Muscle layer of duodenum (tissue), 2 donors: ENCODE results near the gene GDAP1L1.
A peak's percentile ranks its signal among the peaks of the same experiment; 100 is the strongest.
"Not testable (repeated sequence)": the region's sequence is repeated elsewhere in the genome, so short reads cannot be mapped to it uniquely, and the experiment has no call there.

Experiments
- H3K27ac ChIP-seq: one replicate; pipeline ENCODE4 v1.7.0; 2013; ENCODE audit warnings: mild to moderate bottlenecking, low read length
- H3K27me3 ChIP-seq: one replicate; pipeline ENCODE4 v1.7.0; 2013; ENCODE audit warnings: low read depth, mild to moderate bottlenecking, control low read depth, low read length
- H3K36me3 ChIP-seq, 2 donors: one replicate each; pipeline ENCODE4 v1.7.0; 2013; ENCODE audit warnings: low read length in 2 of 2, control low read depth in 1 of 2, mild to moderate bottlenecking in 1 of 2; ENCODE audit not compliant: insufficient read depth in 2 of 2, control insufficient read depth in 1 of 2
- H3K4me1 ChIP-seq, 2 donors: one replicate each; pipeline ENCODE4 v1.7.0; 2013; ENCODE audit warnings: low read length in 2 of 2, mild to moderate bottlenecking in 2 of 2, control low read depth in 1 of 2, moderate library complexity in 1 of 2; ENCODE audit not compliant: insufficient read depth in 2 of 2, control insufficient read depth in 1 of 2
- H3K4me3 ChIP-seq, 2 donors: one replicate each; pipeline ENCODE4 v1.7.0; 2013; ENCODE audit warnings: low read length in 2 of 2, low read depth in 1 of 2, mild to moderate bottlenecking in 1 of 2
- H3K9me3 ChIP-seq, 2 donors: one replicate each; pipeline ENCODE4 v1.7.0; 2013; ENCODE audit warnings: low read length in 2 of 2, control low read depth in 1 of 2, mild to moderate bottlenecking in 1 of 2; ENCODE audit not compliant: control insufficient read depth in 1 of 2
- donor health status: healthy.

Gene GDAP1L1

DNA sequence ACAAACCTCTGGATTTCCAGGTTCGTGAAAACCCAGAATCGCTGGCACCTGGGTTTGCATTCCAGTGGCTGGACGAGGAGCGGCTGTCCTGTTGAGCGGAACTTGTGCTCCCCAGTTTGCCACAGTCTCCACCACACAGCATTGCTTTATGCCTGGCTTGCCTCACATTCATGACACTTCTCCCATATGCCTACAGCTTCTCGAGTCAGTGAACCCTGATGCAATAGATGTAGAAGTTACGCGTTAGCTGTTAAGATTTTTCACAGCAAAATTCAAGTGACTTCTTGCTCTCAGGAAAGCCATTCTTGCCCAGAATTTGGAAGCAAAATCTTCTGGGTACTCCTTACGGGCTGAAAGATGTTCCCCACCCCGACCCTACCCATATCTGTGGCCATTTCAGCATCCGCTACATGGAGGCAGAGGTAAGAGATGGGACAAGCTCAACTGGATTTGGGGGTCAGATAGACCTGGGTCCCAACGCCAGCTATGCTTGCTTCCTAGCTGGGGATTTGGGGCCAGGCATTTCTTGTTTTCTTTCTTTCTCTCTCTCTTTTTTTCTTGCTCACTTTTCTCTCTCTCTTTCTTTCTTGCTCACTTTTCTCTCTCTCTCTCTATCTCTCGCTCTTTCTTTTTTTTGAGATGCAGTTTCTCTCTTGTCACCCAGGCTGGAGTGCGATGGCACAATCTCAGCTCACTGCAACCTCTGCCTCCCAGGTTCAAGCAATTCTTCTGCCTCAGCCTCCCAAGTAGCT is 12.4 kb upstream of the GDAP1L1 start:
- Histone ChIP-seq H3K4me1 (no peaks in the 10 kb centered on the region), H3K27me3 (no peaks in the 10 kb centered on the region), H3K4me3 (no peak overlapping the region), H3K9me3 (no peaks in the 10 kb centered on the region), H3K36me3 (no peaks in the 10 kb centered on the region), H3K27ac (no peak overlapping the region)

DNA sequence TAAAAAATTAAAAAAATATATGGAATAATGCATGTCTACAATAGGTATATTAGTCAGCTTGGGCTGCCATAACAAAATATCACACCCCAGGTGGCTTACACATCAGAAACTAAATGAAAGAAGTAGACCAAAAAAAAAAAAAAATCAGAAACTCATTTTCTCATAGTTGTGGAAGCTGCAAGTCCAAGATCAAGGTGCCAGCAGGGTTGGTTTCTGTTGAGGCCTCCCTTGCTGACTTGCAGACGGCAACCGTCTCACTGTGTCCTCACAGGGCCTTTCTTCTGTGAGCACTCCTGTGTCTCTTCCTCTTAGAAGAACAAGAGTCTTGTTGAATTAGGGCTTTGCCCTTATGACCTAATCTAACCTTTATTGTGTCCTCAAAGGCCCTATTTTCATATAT is 11.4 kb upstream of the GDAP1L1 start:
- no peaks in the 10 kb centered on the region for H3K4me1 ChIP-seq
- no peak overlapping the region for H3K4me3 ChIP-seq
- H3K27me3 ChIP-seq = no peaks in the 10 kb centered on the region
- no peaks in the 10 kb centered on the region for H3K9me3 ChIP-seq
- no peak overlapping the region for H3K27ac ChIP-seq
- H3K36me3 ChIP-seq = no peaks in the 10 kb centered on the region

GRCh38 chr20:44236840-44237239 is 10.3 kb upstream of the GDAP1L1 start:
- H3K36me3 ChIP-seq, H3K4me1 ChIP-seq, H3K4me3 ChIP-seq: not testable (repeated sequence)

GRCh38 chr20:44241796-44242195 is 5.3 kb upstream of the GDAP1L1 start:
- no peaks in the 10 kb centered on the region for H3K27me3 ChIP-seq
- no peaks in the 10 kb centered on the region for H3K4me1 ChIP-seq
- H3K27ac ChIP-seq = no peak overlapping the region
- H3K9me3 ChIP-seq = no peaks in the 10 kb centered on the region
- no peaks in the 10 kb centered on the region for H3K36me3 ChIP-seq
- no peak overlapping the region for H3K4me3 ChIP-seq

More at GRCh38 chr20:44236840-44237239, 10.3 kb upstream of the GDAP1L1 start:
- H3K27ac ChIP-seq, H3K9me3 ChIP-seq, H3K27me3 ChIP-seq: not testable (repeated sequence)

GRCh38 chr20:44245977-44246376 is 1.1 kb upstream of the GDAP1L1 start:
- no peaks in the 10 kb centered on the region for H3K9me3 ChIP-seq
- peaks cover 0 to 8% of the 10 kb centered on the region in 2 donors for H3K4me1 ChIP-seq
- H3K27ac ChIP-seq = no peak overlapping the region
- no peaks in the 10 kb centered on the region for H3K27me3 ChIP-seq
- no peaks in the 10 kb centered on the region for H3K36me3 ChIP-seq
- H3K4me3 ChIP-seq = no peak overlapping the region

DNA sequence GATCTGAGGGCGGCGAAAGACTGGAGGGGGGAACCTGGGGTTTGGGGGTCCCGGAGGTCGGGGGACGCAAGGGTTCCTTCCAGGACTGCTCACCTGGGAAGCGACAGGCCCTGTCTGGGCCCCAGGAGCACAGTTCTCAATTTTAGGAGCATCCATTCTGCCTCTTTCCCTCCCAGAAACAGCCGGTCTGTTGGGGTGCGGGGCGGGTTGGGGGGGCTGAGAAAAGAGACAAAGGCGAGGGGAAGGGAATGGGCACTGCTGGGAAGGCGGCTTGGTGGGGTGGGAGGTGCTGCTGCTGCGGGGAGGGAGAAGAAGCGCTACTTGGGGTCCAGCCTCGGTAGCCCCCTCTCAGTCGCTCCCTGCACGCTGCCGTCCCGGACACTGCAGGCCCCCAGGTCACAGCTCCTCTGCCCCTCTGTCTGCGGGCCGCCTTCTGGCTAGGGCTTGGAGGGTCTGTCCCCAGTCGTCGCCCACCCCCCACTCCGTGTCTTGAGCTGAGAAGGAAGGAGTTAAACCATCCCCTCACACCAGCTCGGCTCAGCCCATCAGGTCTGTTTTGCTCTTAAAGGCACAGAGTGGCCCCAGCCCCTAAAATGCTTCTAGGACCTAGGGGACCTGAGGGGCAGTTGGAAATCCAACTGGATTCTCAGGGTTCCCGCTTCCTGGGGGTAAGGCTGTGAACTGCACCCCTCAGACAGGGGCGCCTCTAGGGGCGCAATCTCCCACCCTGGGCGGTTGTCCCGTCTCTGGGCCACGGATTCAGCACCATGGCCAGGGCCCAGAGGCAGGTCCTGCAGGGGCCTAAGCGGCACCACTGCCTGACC is 690 bp downstream of the GDAP1L1 start:
- H3K27me3 ChIP-seq = no peaks in the 10 kb centered on the region
- H3K9me3 ChIP-seq = no peaks in the 10 kb centered on the region
- H3K36me3 ChIP-seq = no peaks in the 10 kb centered on the region
- H3K27ac ChIP-seq = no peak overlapping the region
- peak overlapping the region in 1 of 2 donors; percentile 53 for H3K4me3 ChIP-seq
- H3K4me1 ChIP-seq = peaks cover 0 to 8% of the 10 kb centered on the region in 2 donors

DNA sequence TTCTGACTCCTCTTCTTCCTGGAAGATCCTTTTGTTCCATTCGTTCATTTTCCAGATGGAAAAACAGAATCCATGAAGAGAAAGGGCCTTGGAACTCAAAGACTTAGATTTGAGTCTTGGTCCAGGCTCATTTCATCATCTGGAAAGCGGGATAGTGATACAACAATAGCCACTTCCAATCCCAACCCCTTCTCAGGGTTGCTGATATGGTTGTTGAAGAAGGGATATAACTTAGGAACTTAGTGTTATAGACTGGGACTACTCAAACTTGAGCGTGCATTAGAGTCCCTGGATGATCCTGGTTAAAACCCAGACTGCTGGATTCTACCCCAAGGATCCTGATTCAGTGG is 1.3 kb downstream of the GDAP1L1 start:
- Histone ChIP-seq H3K27me3 (no peaks in the 10 kb centered on the region), H3K27ac (no peak overlapping the region), H3K36me3 (no peaks in the 10 kb centered on the region), H3K4me3 (no peak overlapping the region), H3K9me3 (no peaks in the 10 kb centered on the region), H3K4me1 (peaks cover 0 to 8% of the 10 kb centered on the region in 2 donors)

DNA sequence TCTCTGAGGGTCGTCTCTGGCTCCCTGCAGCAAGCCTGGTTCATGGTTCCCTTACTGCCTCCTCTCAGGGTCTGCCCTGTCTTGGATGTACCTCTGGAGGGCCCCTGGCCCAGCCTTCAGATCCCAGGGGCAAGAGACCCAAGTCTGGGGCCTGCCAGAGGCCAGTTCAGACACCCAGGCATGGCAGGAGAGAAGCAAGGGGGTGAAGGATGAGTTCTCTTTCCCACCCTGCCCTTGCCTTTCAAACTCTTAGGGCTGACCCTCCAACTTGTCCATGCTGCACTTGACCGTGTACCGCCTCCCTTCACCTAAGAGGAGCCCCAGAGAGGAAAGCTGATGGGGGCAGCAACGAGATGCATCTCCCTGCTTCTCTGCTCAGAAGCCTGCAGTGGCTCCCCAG is 4.2 kb downstream of the GDAP1L1 start:
- Histone ChIP-seq H3K4me3 (no peak overlapping the region), H3K27ac (no peak overlapping the region), H3K4me1 (peaks cover 0 to 8% of the 10 kb centered on the region in 2 donors), H3K27me3 (no peaks in the 10 kb centered on the region), H3K9me3 (no peaks in the 10 kb centered on the region), H3K36me3 (no peaks in the 10 kb centered on the region)

GRCh38 chr20:44253528-44253927 is 6.4 kb downstream of the GDAP1L1 start:
- Histone ChIP-seq H3K27me3 (no peaks in the 10 kb centered on the region), H3K4me1 (no peaks in the 10 kb centered on the region), H3K27ac (no peak overlapping the region), H3K4me3 (no peak overlapping the region), H3K9me3 (no peaks in the 10 kb centered on the region), H3K36me3 (no peaks in the 10 kb centered on the region)

GRCh38 chr20:44254073-44254472 is 7.0 kb downstream of the GDAP1L1 start:
- no peaks in the 10 kb centered on the region for H3K36me3 ChIP-seq
- no peaks in the 10 kb centered on the region for H3K4me1 ChIP-seq
- no peaks in the 10 kb centered on the region for H3K27me3 ChIP-seq
- H3K4me3 ChIP-seq = no peak overlapping the region
- no peaks in the 10 kb centered on the region for H3K9me3 ChIP-seq
- no peak overlapping the region for H3K27ac ChIP-seq

DNA sequence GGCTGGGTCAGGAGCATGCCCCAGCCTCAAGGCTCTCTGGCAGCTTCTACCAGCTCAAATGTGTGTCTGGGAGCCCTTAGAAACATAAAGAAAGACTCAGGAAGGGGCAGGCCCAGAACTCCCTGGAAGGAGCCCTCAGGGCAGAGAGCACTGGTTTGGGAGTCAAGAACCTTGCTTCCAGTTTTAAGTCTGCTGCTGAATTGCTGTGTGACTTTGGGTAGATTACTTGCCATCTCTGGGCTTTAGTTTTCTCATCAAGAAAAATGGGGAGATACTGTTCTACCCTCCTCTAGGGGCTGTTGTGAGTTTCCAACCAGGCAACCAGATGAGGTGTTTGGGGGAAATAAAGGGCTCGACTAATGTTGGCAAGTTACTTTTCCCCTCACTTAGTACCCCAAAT is 8.8 kb downstream of the GDAP1L1 start:
- H3K27ac ChIP-seq = no peak overlapping the region
- H3K4me3 ChIP-seq = no peak overlapping the region

More for the DNA sequence above, 8.8 kb downstream of the GDAP1L1 start:
- Histone ChIP-seq H3K27me3 (no peaks in the 10 kb centered on the region), H3K4me1 (no peaks in the 10 kb centered on the region), H3K9me3 (no peaks in the 10 kb centered on the region), H3K36me3 (no peaks in the 10 kb centered on the region)
